WERI-Rb-1 (cell line): ENCODE measurements around the gene ADGRL3.

ENCODE experiments used
- DNase-seq: peaks from one replicate; pipeline ENCODE4 v3.0.0-alpha.2; 2020
- H3K27ac ChIP-seq: fragments of 250-450 bp; sonication (Bioruptor Pico); 2 replicates; pipeline ENCODE4 v1.5.1; 2020; ENCODE audit warnings: mild to moderate bottlenecking, moderate library complexity
- H3K27me3 ChIP-seq: fragments of 250-450 bp; sonication (Bioruptor Pico); 2 replicates; pipeline ENCODE4 v1.5.1; 2021; ENCODE audit warnings: mild to moderate bottlenecking, low read depth, moderate library complexity; ENCODE audit not compliant: insufficient read depth, severe bottlenecking
- H3K36me3 ChIP-seq: fragments of 250-450 bp; sonication (Bioruptor Pico); 2 replicates; pipeline ENCODE4 v1.5.1; 2020; ENCODE audit warnings: mild to moderate bottlenecking, moderate library complexity
- H3K4me3 ChIP-seq: 2 replicates; pipeline ENCODE4 v1.5.1; 2011; ENCODE audit warnings: low read depth, mild to moderate bottlenecking, control low read depth, low read length
- H3K9me3 ChIP-seq: fragments of 250-450 bp; sonication (Bioruptor Pico); 2 replicates; pipeline ENCODE4 v1.5.1; 2021; ENCODE audit warnings: mild to moderate bottlenecking, moderate library complexity; ENCODE audit not compliant: severe bottlenecking
- CTCF ChIP-seq: IDR thresholded peaks from 2 replicates; pipeline ENCODE4 v1.5.1; 2011; ENCODE audit warnings: low read depth, mild to moderate bottlenecking, control low read depth, inconsistent platforms, low read length

ADGRL3 gene

GRCh38 chr4:61992351-61992750 lies 792.2 kb downstream of the ADGRL3 start:
- Histone ChIP-seq H3K4me3 (no peak overlapping the region), H3K27me3 (no peaks in the 10 kb centered on the region), H3K9me3 (no peaks in the 10 kb centered on the region), H3K36me3 (no peaks in the 10 kb centered on the region), H3K27ac (peak overlapping the region; percentile 69)
- no peak for TF ChIP-seq CTCF
- DNase-seq: peak; percentile 65

- Histone ChIP-seq H3K4me3 (no peak overlapping the region), H3K27me3 (no peaks in the 10 kb centered on the region), H3K9me3 (no peaks in the 10 kb centered on the region), H3K27ac (no peak overlapping the region), H3K36me3 (no peaks in the 10 kb centered on the region)
- DNase-seq: no peak
- TF ChIP-seq CTCF: no peak
Observed at GRCh38 chr4:61994036-61994435, 793.9 kb downstream of the ADGRL3 start.

GRCh38 chr4:61995717-61996340 lies 795.7 kb downstream of the ADGRL3 start:
- Histone ChIP-seq H3K36me3 (no peaks in the 10 kb centered on the region), H3K27me3 (no peaks in the 10 kb centered on the region), H3K27ac (no peak overlapping the region), H3K9me3 (no peaks in the 10 kb centered on the region), H3K4me3 (no peak overlapping the region)
- DNase-seq: no peak
- no peak for TF ChIP-seq CTCF

- Histone ChIP-seq H3K9me3 (no peaks in the 10 kb centered on the region), H3K27ac (no peak overlapping the region), H3K36me3 (no peaks in the 10 kb centered on the region), H3K4me3 (no peak overlapping the region), H3K27me3 (no peaks in the 10 kb centered on the region)
- no peak for DNase-seq
- no peak for TF ChIP-seq CTCF
Observed at GRCh38 chr4:61996943-61997342, 796.8 kb downstream of the ADGRL3 start.

GRCh38 chr4:61997831-61998230 lies 797.7 kb downstream of the ADGRL3 start:
- H3K27me3 ChIP-seq: no peaks in the 10 kb centered on the region
- TF ChIP-seq CTCF: no peak
- no peak overlapping the region for H3K27ac ChIP-seq

GRCh38 chr4:62003695-62004094 lies 803.6 kb downstream of the ADGRL3 start:
- Histone ChIP-seq H3K27me3 (no peaks in the 10 kb centered on the region), H3K4me3 (no peak overlapping the region), H3K27ac (no peak overlapping the region), H3K9me3 (no peaks in the 10 kb centered on the region), H3K36me3 (no peaks in the 10 kb centered on the region)
- no peak for DNase-seq
- no peak for TF ChIP-seq CTCF

More at GRCh38 chr4:61997831-61998230, 797.7 kb downstream of the ADGRL3 start:
- no peaks in the 10 kb centered on the region for H3K9me3 ChIP-seq
- no peaks in the 10 kb centered on the region for H3K36me3 ChIP-seq
- H3K4me3 ChIP-seq: no peak overlapping the region
- no peak for DNase-seq
